GM19023 (cell line): ENCODE results near the gene SND1.

ENCODE experiments used
- ATAC-seq: cut with Tn5 transposase; IDR thresholded peaks from one replicate; pipeline ENCODE4 v1.9.1; 2021; ENCODE audit warnings: mild to moderate bottlenecking, moderate library complexity; ENCODE audit not compliant: unreplicated experiment

Gene SND1

GRCh38 chr7:128030263-128030653 is 378.3 kb downstream of the SND1 start:
- no peak for ATAC-seq

GRCh38 chr7:128030654-128031611 is 378.9 kb downstream of the SND1 start, which contains the start of gene LRRC4:
Gene LRRC4 (minus strand): TSS chr7:128031437. CDS start chr7:128030640, 797 bp downstream.
- ATAC-seq: peak; percentile 40

DNA sequence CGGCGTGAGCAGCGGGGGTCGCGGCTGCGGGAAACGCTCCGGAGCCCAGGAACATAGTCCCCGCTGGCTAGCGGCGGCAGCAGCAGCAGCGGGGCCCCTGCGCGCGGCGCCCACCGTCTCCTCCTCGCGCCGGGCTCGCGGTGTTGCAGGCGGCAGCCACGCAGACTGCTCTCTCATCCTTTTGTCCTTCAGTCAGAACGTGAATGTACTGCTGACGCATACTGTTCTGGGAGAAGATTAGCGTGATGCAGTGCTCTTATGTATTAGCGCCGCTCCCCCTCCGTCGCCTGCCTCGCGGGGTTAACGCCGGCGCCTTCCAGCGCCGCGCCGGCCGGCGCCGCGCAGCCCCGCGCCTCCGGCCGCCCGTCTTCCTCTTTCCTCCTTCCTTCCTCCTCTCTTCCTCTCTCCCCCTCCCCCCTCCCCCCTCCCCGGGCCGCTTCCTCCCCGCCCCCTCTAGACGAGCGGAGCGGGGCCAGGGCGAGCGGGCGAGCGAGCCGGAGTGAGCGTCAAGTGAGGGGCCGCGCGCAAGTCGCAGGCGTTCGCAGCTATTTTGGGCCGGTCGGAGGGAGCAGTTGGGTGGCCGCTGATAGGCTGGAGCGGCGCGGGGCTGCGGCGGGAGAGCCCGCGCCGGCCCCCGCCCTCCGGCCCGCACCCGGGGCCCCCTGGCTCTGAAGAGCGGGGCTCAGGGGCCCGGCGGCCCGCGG is 380.1 kb downstream of the SND1 start:
- ATAC-seq: peak; percentile 54

DNA sequence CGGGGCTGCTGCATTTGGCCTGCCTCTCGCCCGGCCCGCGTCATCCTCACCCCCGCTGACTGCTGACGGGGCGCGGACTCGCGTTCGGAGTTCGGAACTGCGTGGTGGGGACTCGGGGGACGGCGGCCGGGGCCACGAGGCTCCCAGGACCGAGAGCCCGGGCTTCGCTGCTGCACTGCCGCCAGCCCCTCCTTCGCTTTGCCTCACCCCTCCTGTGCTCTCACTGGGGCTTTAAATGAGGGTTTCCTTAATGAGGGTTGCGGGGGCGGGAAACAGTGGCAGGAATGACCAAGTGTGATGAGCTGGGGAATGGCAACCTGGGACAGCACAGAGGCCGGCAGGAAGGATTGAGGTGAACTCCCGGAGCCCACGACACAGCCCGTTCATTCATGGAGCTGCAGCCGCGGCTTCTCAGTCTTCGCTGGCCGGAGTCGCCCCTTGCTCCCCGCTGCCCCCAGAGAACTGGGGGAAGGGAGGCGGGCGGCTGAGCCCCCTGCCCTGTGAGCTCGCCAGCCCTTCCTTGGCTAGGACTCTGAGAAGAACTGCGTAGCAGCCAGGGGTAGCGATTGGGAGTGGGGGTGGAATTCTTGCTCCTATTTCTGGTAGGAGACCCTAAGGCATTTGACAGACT is 380.7 kb downstream of the SND1 start:
- ATAC-seq: no peak

- no peak for ATAC-seq
Measured at GRCh38 chr7:128033246-128033645, 381.3 kb downstream of the SND1 start.

DNA sequence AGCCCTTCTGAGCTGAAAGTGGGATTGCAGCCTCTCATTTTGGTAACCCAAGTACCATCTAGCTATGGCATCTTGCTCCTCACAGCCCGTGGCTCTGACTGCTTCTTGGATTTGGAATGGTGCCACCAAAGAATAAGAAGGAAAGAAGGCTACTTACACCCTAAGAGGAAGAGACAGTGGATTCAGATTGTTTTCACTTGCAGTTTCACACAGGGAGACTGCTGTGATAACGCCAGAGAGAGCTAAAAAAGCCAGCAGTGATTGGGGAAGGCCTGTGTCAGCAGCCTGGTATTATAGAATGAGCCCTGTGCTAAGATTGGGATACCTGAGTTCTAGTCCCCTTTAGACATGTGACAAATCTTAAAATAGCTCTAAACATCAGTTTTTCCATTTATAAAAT is 382.8 kb downstream of the SND1 start:
- no peak for ATAC-seq

- ATAC-seq: no peak
Measured at GRCh38 chr7:128035712-128036111, 383.7 kb downstream of the SND1 start.

DNA sequence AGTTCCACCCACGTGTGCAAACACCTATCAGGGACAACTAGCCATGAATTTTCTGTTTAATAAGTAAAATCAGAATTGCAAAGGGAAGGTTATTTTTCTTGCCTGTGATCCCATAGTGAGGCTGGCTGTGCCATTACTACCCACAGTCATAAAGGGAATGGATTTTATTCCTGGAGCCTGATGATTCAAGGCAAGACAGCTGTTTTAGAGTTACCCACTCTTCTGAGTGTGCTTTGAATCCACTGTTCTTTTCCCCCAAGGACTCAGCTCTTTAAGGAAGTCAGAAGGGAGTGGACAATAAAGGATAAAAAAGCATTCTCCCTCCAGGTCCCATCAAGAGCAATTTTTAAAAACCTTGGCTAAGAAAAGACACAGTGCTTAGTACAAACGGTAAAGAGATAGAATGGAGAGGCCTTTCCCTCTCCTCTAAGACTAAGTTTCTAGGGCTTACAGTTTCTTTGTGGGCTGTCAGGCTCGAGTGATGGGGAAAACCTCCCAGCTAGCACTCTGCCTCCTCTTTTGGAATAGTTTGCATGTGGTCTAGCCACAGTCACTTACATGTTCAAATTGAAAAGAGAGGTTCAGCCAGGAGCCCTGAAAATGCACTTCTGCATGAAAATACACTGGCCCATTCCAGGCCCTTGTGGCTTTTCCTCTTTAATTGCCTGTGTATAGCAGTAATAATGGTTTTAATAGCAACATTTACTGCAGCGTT is 384.4 kb downstream of the SND1 start:
- peak; percentile 48 for ATAC-seq

DNA sequence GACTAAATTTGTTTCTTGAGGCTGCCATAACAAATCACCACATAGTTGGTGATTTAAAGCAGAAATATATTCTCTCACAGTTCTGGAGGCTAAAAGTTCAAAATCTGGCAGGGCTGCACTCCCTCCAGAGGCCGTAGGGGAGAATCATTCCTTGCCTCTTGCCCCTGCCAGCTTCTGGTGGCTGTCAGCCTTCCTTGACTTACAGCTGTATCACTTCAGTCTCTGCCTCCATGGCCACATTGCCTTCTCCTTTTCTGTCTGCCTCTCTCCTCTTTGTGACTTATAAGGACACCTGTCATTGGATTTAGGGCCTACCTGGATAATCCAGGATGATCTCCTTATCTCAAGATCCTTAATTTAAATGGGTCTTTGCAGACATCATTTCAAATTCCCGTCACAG is 385.1 kb downstream of the SND1 start:
- ATAC-seq: peak; percentile 9

- no peak for ATAC-seq
Measured at GRCh38 chr7:128037880-128038619, 386.1 kb downstream of the SND1 start.

- no peak for ATAC-seq
Measured at GRCh38 chr7:128039544-128039953, 387.6 kb downstream of the SND1 start.

- ATAC-seq: no peak
Measured at GRCh38 chr7:128040205-128040604, 388.2 kb downstream of the SND1 start.

DNA sequence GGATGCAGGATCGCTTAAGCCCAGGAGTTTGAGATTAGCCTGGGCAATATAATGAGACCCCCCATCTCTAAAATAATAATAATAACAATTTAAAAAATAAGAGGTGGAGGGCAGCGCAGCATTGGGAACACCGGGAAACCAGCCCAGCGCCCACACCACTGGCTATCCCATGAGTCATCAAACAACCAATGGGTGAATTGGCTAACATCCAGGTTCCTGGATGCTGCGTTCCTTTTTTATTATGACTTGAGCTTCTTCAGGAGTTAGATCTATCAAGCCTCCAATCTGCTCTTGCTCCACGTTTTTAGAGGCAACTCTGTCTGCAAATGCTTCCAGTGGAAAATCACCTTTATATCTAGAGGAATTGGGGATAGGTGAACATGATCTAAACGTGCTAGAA is 389.2 kb downstream of the SND1 start:
- ATAC-seq: no peak

- ATAC-seq: no peak
Measured at GRCh38 chr7:128042012-128042411, 390.0 kb downstream of the SND1 start.

DNA sequence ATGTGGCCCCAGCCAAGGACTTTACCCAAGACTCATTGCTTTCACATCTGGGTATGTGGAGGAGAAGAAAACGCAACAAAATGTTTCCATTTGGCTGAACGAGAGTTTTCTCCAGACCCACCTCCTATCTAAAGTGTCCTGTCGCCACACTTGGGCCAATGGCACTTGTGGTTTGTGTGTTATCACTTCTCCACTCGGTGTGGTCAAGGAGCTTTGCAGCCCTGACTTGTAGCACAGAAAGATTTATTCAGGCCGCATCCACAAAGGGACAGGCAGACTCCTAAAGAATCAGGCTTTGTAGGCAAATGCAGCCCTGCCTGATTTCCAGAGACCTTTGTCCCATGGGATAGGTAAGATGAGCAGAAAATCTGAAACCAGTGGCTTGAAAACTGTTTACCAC is 392.1 kb downstream of the SND1 start:
- no peak for ATAC-seq

GRCh38 chr7:128045158-128045557 is 393.2 kb downstream of the SND1 start:
- ATAC-seq: no peak

GRCh38 chr7:128045766-128046165 is 393.8 kb downstream of the SND1 start:
- no peak for ATAC-seq

DNA sequence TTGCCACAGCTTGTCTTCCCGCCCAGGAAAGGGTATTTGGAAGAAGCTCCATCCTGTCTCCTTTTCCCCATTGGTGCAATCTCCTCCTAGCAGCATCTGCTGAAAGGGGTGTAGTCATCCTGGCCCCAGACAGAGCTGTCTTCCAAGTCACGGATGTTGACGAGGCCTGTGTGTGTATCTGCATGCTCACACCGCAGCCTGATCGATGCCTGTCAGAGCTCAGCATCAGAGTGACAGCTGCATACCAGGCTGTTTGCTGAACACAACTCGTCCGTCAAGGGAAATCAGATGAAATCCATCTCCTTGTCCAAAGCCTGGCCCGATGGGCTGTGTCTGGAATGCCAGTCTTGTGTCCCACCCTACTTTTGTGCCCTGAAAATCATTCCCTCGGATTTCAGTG is 400.4 kb downstream of the SND1 start:
- ATAC-seq: no peak

DNA sequence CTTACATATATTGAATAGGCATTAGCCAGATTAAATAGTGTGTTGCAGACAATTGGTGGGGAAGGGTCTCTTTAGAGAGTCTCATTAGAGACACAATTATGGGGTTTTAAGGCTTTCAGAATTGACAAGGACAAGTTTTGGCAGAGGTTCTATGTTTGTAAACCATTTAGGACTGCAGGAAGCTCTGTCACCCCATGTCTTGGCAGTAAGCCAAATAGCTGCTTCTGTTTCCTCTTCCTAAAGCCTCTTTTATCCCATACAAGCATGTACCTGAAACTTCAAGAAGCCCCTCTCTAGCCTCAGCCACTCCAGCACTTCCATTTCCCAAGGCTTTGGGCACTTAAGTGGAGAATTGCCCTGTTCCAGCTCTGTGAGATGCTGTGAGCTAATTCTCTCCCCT is 401.0 kb downstream of the SND1 start:
- ATAC-seq: no peak

GRCh38 chr7:128053991-128054390 is 402.0 kb downstream of the SND1 start:
- ATAC-seq: no peak
